GM18858 (cell line): ENCODE measurements around the gene ADGRB3.
"Not testable (repeated sequence)": the region's sequence is repeated elsewhere in the genome, so short reads cannot be mapped to it uniquely, and the experiment has no call there.

Experiments used
- ATAC-seq: cut with Tn5 transposase; IDR thresholded peaks from one replicate; pipeline ENCODE4 v1.9.1; 2021; ENCODE audit not compliant: unreplicated experiment

ADGRB3 gene

GRCh38 chr6:68778356-68779020 lies 143.4 kb downstream of the ADGRB3 start:
- peak; percentile 55 for ATAC-seq

DNA sequence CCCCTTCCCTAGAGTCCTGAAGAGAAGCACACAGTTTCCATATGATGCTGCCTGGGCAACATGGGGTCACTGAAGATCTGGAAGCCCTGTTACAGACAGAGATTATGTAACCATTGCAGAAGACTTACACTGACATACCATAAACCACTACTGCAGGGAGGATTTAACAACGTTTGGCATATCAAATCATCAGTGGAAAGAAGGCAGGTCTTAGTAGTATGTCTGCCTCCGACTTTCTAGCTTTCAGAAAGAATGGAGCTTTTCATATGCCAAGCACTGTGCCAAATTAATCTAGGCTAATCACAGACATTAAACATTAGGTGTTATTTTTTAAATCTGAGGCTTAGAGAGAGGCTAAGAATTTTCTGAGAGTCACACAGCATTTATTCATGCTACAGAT lies 144.3 kb downstream of the ADGRB3 start:
- no peak for ATAC-seq

DNA sequence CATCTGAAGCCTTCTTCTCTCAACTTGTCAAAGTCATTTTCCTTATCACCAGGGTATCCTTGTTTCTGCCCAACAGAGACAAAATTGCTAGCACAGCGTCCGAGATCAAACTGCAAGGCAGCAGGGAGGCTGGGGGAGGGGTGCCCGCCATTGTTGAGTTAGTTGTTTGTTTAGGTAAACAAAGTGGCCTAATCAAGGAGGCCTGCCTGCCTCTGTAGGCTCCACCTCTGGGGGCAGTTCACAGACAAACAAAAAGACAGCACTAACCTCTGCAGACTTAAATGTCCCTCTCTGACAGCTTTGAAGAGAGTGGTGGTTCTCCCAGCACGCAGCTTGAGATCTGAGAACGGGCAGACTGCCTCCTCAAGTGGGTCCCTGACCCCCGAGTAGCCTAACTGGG lies 155.0 kb downstream of the ADGRB3 start:
- not testable (repeated sequence) for ATAC-seq

DNA sequence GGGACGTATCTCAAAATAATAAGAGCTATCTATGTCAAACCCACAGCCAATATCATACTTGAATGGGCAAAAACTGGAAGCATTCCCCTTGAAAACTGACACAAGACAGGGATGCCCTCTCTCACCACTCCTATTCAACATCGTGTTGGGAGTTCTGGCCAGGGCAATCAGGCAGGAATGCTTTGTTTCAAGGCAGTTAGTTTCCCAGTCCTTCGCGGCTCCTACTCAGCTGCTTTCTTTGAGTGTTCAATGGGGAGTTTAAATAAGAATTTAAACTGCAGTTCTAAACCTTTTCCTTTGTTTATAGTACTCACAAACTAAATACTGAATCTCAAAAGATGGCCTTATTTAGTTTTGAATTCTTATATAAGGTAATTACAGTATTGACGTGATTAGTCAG lies 179.9 kb downstream of the ADGRB3 start:
- ATAC-seq, result not testable (repeated sequence)

DNA sequence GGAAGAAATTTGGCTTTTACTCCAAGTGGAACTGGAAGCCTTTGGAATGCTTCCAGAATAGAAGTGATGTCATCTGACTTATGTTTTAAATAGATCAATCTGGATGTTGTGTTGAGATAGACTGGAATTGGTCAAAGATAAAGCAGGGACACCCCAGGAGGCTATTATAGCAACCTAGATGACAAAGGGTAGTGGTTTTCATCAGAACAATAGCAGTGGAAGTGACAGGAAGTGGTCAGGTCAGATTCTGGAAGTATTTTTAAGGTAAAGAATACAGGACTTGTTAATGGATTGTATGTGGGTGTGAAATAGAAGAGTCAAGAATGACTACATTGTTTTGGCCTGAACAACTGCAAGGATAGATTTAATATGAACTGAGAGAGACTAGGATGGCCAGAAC lies 191.4 kb downstream of the ADGRB3 start:
- ATAC-seq, result no peak

GRCh38 chr6:68834551-68834950 lies 199.5 kb downstream of the ADGRB3 start:
- no peak for ATAC-seq

DNA sequence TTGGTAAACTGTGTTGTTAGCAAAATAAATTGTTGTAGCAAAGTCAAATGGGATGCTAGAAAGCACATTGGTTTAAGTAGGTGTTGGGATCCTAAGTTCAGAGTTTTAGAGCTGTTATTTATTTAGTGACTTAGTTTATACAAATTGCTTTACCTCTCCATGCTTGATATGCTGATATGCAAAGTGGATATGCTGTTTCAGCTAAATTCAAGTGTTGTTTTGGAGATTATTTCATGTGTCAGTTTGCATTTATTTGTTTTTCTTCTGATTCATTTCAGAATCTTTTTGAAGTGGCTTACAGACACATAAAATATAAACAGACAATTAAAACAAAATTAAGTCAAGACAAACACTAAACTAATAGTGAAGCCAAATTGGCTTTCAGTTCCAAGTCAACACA lies 203.5 kb downstream of the ADGRB3 start:
- ATAC-seq, result no peak

- no peak for ATAC-seq
These were observed 217.7 kb downstream of the ADGRB3 start for GRCh38 chr6:68852791-68853190.

DNA sequence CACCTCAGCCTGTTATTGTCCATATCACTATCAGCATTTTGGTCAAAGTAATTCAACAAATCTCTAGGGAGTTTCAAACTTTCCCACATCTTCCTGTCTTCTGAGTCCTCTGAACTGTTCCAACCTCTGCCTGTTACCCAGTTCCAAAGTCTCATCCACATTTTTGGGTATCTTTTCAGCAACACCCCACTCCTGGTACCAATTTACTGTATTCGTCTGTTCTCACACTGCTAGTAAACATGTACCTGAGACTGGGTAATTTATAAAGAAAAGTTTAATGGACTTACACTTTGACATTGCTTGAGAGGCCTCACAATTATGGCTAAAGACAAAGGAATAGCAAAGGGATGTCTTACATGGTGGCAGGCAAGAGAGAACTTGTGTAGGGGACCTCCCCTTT lies 224.2 kb downstream of the ADGRB3 start:
- no peak for ATAC-seq

DNA sequence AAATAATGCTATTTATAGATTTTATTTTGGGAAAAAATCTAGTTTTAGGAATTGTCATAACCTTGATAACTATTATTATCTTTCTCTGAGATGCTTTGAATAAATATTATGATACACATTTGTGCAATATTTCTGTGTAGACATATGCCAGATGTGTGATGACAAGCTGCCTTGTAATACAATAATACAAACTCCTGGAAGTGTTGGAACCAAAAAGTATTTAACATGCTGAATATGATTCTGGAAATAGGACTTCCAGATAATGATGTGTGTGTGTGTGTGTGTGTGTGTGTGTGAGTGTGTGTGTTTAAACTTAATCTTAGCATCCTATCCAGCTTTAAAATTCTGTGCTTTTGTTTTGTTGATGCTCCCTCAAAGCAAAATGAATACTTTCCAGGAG lies 233.6 kb downstream of the ADGRB3 start:
- no peak for ATAC-seq

DNA sequence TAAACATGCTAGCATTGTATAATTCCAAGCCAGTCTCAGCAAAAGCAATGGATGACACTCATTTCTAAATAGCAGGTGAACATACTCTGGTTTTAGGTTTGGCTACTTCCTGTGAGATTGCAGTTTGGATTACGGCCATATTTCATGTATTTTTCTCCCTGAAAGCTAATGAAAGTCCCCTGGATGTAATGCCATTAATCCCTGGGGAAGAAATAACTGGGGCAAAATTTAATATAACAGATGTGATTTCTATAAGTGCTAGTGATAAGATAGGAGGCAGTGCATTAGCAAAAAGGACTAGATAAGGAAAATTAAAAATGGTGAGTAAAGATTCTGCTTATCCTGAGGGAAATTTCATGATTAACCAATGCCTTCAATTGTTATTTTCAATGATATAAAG lies 238.2 kb downstream of the ADGRB3 start:
- no peak for ATAC-seq

- no peak for ATAC-seq
These were observed 239.7 kb downstream of the ADGRB3 start for GRCh38 chr6:68874747-68875146.

- ATAC-seq, result no peak
These were observed 240.3 kb downstream of the ADGRB3 start for GRCh38 chr6:68875403-68875802.

DNA sequence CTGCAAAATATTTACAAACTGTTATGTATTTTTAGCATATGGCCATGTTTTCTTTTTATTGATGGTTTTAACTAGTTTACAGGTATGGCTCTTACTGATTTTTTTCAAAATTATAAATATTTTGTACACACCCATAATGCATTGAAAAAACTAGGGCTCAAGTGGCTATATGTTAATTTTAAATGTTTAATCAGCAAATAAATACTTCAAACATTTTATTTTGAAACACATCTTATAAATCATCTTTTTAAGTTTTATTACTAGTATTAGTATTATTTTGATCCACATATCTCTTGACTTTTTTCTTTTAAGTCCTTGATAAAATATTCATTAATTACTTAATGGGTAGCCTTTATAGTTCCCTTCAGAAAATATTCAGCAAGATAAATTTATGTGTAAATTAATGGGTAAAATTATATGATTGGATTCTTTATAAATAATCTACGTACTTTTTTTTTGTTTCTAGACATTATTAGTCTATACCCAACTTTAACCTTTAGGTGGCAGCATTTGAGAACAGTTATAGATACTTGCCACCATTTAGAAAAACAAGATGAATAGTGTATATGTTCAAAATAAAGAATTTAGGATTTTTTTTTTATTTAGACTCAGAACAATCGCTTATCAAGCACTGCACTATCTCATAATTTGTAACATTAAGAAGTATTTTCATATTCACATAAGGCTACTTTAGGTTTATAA lies 241.9 kb downstream of the ADGRB3 start:
- ATAC-seq, result peak; percentile 78

DNA sequence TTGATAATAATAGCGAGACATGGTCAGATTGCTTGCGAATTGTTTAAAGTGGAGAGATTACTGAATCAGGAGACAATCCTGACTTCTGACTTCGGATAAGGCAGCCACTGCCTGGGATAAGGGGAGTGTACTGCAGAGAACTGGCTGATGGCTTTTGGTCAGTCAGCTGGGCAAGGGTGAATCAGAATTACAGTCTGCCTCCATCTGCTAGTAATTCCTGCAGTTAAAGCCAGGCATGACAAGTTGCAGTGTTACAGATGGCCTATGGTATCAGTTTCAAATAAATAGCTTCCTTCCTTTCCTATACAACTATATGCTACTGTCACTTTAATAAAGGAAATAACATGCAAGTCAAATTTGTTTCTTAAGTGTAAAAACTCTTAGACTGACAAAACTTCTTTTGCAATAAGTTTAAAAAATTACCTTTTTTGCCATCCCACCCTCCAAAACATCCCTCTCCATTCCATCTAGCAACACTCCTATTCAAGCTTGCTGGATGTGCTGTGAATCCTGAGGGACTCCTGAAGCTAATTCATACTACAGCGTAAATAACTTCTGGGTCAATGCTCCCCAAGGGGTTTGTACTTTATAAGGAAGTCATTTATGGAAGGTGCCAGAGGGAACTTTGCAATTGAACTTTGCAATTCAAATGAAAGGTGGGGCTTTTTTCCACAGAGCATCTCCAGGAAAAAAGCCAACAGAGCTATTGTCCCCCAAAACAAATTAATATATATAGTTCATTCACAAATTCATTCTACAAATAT lies 245.2 kb downstream of the ADGRB3 start:
- ATAC-seq, result no peak

- not testable (repeated sequence) for ATAC-seq
These were observed 248.2 kb downstream of the ADGRB3 start for GRCh38 chr6:68883325-68883724.

DNA sequence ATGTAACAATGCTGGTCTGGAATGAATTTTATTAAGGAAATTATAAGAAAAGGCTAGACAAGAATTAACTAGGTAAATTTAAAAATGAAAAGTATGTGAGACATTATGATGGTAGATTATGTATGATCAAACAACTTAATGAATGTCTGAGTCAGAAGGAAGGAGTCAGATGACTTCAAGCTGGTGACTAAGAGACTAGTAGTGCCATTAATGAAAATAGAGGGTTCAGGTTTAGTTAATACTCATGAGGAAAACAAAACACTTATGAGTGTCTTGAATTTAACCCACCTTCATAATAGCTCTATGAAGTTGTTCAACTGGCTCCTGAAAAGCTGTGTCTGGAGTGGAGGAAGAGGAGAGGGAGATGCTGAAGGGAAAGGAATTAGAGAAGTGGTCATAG lies 256.3 kb downstream of the ADGRB3 start:
- no peak for ATAC-seq

- ATAC-seq, result no peak
These were observed 257.4 kb downstream of the ADGRB3 start for GRCh38 chr6:68892452-68892851.

DNA sequence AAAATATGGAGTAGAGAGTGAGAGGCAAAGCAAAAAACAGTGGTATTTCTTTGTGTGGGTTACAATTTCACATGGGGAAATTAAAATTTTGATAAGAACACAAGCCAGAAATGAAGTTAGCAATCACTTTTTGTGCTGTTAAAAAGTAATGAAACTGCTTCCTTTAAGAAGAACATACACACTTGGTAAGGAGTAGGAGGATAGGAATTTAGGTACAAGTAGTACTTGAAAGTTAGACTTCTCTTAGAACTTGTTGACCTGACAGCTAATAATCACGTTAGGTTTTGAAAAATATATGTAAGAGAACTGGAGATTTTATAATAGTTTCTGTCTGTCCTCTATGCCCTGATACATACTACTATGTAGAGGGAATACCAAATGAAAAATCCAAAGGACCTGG lies 260.8 kb downstream of the ADGRB3 start:
- no peak for ATAC-seq

DNA sequence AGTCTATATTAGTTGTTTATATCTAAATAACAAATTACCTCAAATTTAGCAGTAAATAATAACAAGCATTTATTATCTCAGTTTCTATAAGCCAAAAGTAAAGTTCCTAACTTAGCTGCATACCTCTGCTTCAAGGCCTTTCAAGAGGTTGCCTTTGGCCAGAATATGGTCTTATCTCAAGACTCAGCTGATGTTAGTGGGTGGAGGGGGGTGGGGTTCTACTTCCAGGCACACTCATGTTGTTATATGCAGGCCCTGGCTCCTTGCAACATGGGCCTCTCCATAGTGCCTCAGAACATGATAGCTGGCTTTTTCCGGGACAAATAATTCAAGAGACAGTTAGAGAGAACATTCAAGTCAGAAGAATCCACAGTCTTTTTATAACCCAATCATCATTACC lies 266.0 kb downstream of the ADGRB3 start:
- ATAC-seq, result no peak

DNA sequence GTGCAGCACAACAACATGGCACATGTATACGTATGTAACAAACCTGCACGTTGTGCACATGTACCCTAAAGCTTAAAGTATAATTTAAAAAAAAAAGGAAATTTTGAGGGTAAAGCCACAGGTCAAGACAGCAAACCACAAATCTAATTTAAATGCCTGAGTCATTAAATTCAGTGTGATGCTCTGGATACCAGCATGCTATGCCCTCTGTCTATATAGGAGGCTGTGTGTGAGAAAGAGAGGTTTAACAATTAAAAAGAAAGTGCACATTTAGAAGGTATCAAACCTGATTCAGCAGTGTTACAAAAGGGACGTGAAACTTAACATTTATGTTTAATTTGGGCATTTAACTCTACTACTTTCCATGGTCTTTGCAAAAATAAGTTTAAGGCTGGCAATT lies 276.3 kb downstream of the ADGRB3 start:
- ATAC-seq, result no peak

- ATAC-seq, result no peak
These were observed 276.7 kb downstream of the ADGRB3 start for GRCh38 chr6:68911811-68912210.
